ENCODE measurements around the gene RPL22L1. TPM values are rescaled to one million over a fixed set of nuclear protein-coding genes. Genes with fewer than 3 reads are reported as not detected.
"Not testable (repeated sequence)": the region's sequence is repeated elsewhere in the genome, so short reads cannot be mapped to it uniquely, and the experiment has no call there.

Gene RPL22L1
- total RNA-seq, 4 donors from 2014 or later: 27.5 to 65.2 (median 29.0) TPM

DNA sequence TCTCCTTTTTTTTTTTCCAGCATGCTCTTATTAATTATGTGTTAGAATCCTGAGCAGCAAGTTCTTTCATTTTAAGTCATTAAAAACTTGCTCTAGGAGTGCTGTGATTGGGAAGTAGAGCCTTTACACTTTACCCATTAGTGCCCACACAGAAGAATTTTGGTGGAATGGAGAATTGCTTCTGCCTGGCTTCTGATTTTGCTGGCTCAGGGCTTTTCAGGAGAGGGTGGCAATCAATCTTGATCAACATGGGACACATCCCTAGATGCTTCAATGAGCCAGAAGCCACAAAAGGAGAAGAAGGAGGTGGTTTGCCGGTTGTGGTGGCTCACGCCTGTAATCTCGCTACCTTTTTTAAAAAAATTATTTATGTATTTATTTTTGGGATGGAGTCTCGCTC is 39.4 kb downstream of the RPL22L1 start:
- Histone ChIP-seq H3K4me3 (no peak overlapping the region), H3K27me3 (no peaks in the 10 kb centered on the region), H3K4me1 (no peaks in the 10 kb centered on the region), H3K36me3 (no peaks in the 10 kb centered on the region), H3K27ac (no peak overlapping the region), H3K9me3 (no peaks in the 10 kb centered on the region)
- no peak for TF ChIP-seq CTCF (IDR thresholded peaks at IDR 0.05)
- TF ChIP-seq POLR2A (IDR thresholded peaks at IDR 0.05): no peak
- no peak for DNase-seq

DNA sequence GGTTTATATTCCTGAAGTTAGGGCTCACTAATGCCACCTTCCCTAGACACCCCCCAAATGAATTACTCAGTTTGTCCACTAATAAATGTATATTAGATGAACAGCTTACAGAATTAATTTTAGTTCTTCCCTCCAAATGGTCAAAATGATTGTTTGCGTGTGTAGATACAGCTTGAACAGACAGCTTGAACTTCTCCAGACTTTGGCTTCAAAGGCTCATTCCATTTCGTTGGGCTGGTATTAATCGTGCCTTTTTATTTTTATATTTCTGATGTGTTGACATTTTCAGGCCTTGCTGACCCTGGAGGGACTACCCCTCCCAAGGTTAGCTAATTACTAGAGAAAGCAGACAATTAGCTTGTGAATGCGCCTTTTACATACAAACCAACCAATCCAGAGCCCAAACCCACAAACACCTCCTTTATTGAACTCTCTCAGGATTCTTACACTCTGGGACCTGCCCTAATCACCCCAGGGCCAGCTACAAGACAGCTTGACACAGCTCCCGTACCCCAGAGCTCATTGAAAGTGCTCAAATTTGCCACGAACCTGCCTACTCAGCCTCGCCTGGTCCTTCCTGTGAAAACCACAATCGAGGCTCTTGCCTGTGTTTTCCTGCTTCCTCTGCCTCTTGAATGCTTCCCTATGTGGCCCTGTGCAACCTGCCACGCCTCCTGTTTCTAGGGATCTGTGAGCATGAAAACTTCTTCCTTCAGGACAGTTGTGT is 40.3 kb downstream of the RPL22L1 start:
- Histone ChIP-seq H3K9me3 (no peaks in the 10 kb centered on the region), H3K4me3 (no peak overlapping the region), H3K36me3 (no peaks in the 10 kb centered on the region), H3K27me3 (no peaks in the 10 kb centered on the region), H3K27ac (no peak overlapping the region), H3K4me1 (no peaks in the 10 kb centered on the region)
- TF ChIP-seq POLR2A (IDR thresholded peaks at IDR 0.05) (no peak), CTCF (IDR thresholded peaks at IDR 0.05) (no peak)
- DNase-seq: no peak

DNA sequence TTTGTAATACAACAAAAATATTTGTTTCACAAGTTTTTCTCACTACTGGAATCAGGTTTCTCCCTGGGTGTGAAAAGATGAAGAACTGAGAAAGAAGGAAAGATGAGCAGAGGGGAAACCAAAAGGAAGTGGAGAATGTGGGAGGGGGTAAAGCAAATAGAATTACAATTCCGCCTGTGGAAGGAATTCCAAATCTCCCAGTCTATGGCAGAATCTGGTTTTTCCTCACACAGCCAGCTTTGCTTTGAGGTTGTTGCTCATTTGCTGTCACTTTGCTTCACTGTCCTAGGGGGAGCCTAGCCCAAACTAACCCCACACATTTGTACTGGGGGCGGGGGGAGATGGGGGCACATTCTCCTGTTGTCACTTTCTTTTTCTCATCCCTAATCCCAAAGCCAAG is 43.9 kb downstream of the RPL22L1 start:
- Histone ChIP-seq H3K27me3 (no peaks in the 10 kb centered on the region), H3K36me3 (no peaks in the 10 kb centered on the region), H3K27ac (no peak overlapping the region), H3K9me3 (no peaks in the 10 kb centered on the region), H3K4me3 (no peak overlapping the region), H3K4me1 (no peaks in the 10 kb centered on the region)
- TF ChIP-seq POLR2A (IDR thresholded peaks at IDR 0.05) (no peak), CTCF (IDR thresholded peaks at IDR 0.05) (no peak)
- no peak for DNase-seq

DNA sequence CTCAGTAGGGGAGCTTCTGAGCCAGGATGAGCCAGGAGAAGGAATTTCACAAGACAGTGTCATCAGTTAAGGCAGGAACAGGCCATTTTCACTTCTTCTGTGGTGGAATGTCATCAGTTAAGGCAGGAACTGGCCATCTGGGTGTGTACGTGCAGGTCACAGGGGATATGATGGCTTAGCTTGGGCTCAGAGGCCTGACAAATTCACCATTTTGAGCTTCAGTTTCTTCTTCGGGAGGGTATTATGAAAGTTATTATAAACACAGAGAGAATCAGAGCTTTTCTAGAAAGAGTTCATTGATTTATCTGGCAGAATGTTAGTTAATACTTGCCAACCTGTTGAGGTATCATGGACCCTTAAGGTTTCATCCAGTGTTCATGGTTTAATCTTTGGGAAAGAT is 46.4 kb downstream of the RPL22L1 start:
- not testable (repeated sequence) for H3K27ac ChIP-seq, H3K4me1 ChIP-seq, H3K4me3 ChIP-seq, H3K27me3 ChIP-seq, H3K36me3 ChIP-seq, H3K9me3 ChIP-seq, DNase-seq

- not testable (repeated sequence) for H3K27me3 ChIP-seq, DNase-seq, H3K36me3 ChIP-seq, H3K4me3 ChIP-seq, H3K4me1 ChIP-seq, H3K9me3 ChIP-seq, H3K27ac ChIP-seq
These were observed 51.7 kb downstream of the RPL22L1 start for GRCh38 chr3:170818325-170818724.

DNA sequence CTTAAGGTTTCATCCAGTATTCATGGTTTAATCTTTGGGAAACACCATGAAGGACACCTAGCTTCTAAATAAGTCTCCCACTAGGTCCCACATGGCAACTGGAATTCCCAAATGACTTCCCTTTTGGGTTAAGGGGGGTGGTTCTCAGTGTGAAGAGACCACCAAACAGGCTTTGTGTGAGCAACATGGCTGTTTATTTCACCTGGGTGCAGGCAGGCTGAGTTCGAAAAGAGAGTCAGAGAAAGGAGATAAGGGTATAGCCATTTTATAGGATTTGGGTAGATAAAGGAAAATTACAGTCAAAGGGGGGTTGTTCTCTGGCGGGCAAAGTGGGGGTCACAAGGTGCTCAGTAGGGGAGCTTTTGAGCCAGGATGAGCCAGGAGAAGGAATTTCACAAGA is 52.5 kb downstream of the RPL22L1 start:
- not testable (repeated sequence) for H3K4me3 ChIP-seq, H3K27me3 ChIP-seq, DNase-seq, H3K9me3 ChIP-seq, H3K27ac ChIP-seq, H3K36me3 ChIP-seq, H3K4me1 ChIP-seq

- no peak for DNase-seq
- Histone ChIP-seq H3K4me1 (peaks cover 0 to 5% (median under 1%) of the 10 kb centered on the region in 4 donors), H3K27me3 (no peaks in the 10 kb centered on the region), H3K4me3 (no peak overlapping the region), H3K36me3 (no peaks in the 10 kb centered on the region), H3K27ac (no peak overlapping the region), H3K9me3 (no peaks in the 10 kb centered on the region)
- TF ChIP-seq POLR2A (IDR thresholded peaks at IDR 0.05) (no peak), CTCF (IDR thresholded peaks at IDR 0.05) (no peak)
These were observed 53.2 kb downstream of the RPL22L1 start for GRCh38 chr3:170816841-170817240.

Data from Peyer's patch (tissue), 4 donors.